Cardiac fibroblast (primary cell): ENCODE data around the gene NOL9.
A peak's percentile ranks its signal among the peaks of the same experiment; 100 is the strongest.

ENCODE experiments used
- DNase-seq, 2 donors: peaks; one replicate each; pipeline versions ENCODE4 v3.0.0 to v3.0.0-alpha.2; 2010; ENCODE audit warnings: low read depth in 2 of 2
- H3K4me3 ChIP-seq, 2 donors: replicated peaks in 1 of 2; 1 replicate in 1 of 2; 2 replicates in 1 of 2; pipeline ENCODE4 v1.5.1; 2011; ENCODE audit warnings: low read depth in 2 of 2, low read length in 2 of 2, mild to moderate bottlenecking in 2 of 2, moderate library complexity in 1 of 2
- TF ChIP-seq, protein P1 (sequence below): IDR thresholded peaks from one replicate; pipeline ENCODE4 v1.5.1; 2011; ENCODE audit warnings: low read depth, mild to moderate bottlenecking, low read length, inconsistent platforms

Gene NOL9

DNA sequence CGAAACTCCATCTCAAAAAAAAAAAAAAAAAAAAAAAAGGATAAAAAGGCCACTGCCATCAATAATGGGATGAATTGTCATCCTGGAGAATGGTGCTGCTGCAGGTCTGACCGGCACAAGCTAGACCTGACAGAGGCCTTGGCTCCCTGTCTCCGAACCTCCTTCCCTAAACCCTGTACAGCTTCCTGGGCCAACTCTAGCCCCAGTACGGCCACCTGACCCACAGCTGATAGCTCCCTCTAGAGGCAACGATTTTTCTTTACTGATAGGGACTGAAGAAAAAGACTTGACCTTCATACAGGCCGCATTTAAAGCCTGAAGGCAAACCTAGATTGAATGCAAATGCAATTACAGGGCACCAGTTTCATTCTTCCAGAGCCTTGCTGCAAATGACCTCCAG is 30.7 kb downstream of the NOL9 start:
- no peak overlapping the region for H3K4me3 ChIP-seq
- DNase-seq, result peak; percentile 58 to 68
- TF ChIP-seq, protein P1, sequence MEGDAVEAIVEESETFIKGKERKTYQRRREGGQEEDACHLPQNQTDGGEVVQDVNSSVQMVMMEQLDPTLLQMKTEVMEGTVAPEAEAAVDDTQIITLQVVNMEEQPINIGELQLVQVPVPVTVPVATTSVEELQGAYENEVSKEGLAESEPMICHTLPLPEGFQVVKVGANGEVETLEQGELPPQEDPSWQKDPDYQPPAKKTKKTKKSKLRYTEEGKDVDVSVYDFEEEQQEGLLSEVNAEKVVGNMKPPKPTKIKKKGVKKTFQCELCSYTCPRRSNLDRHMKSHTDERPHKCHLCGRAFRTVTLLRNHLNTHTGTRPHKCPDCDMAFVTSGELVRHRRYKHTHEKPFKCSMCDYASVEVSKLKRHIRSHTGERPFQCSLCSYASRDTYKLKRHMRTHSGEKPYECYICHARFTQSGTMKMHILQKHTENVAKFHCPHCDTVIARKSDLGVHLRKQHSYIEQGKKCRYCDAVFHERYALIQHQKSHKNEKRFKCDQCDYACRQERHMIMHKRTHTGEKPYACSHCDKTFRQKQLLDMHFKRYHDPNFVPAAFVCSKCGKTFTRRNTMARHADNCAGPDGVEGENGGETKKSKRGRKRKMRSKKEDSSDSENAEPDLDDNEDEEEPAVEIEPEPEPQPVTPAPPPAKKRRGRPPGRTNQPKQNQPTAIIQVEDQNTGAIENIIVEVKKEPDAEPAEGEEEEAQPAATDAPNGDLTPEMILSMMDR, result peak; percentile 56

DNA sequence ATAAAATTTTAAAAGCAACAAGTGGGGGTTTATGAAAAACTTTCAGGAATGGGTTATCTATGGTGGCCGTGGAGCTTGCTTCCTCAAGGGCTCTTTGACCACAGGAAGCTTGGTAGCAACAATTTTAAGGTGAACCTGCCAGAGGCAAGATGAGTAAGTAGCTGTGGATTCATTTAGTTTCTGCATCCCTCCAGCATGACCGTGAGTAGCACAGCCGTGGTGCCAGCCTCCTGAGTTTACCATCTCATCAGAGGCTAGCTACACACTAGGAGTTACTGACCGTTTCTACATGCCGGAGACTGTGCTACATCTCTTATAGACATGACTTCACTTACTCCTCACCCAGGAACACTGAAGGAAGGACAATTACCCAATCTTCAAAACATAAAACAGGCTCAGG is 32.8 kb downstream of the NOL9 start:
- DNase-seq, result no peak
- no peak overlapping the region for H3K4me3 ChIP-seq
- TF ChIP-seq, protein P1, result no peak

DNA sequence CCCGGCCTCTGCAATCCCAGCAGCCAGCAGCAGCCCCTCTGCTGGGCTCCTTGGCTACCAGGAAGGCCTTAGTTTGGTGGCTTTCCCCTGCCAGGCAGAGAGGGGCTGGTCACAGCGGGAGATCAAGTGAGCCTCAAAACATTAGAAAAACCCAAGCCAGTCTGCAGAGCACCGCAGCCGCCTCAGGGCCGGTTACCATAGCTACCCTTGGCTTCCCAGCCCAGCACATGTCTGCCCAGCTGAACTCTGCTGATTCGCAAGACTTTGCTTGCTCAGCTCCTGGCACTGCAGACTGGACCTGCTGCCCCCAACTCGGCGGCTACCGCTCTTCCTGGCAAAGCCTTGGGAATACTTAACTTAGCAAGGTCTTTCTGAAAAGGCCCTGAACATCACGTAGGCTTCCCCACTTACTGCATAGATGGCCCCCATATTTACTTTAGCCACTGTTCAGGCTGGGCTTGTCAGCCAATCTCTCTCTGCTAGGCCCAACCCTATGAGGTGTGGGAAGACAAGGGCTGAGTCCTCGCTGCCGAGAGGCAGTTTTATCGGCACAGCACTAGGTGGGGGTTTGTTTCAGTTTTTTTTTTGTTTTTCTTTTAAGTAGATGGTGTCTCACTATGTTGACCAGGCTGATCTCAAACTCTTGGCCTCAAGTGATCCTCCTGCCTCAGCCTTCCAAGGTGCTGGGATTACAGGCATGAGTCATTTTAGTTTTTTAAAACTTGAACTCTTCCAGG is 34.2 kb downstream of the NOL9 start:
- DNase-seq, result peak; percentile 40 to 80
- H3K4me3 ChIP-seq, result no peak overlapping the region
- TF ChIP-seq, protein P1, result no peak

DNA sequence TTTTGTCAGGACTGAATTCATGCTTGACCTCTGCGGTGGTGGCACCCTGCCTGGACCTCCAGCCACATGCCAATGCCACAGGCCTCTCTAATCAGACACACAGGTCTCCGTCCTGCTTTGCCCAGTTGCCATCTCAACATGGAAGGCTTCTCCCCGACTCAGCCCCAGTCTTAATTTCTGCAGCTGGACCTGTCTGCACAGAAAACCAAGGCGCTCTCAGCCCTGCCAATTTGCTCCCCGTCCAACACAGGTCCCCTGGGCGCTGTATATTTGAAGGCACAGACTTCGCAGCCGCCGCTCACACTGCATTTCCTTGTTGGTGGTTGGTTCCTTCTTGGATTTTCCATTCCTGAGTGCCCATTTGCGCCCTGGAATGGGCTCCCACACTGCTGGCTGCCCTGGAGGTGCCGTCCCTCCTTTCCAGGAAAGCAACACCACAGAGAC is 34.8 kb downstream of the NOL9 start:
- no peak overlapping the region for H3K4me3 ChIP-seq
- DNase-seq, result no peak
- TF ChIP-seq, protein P1, result no peak

DNA sequence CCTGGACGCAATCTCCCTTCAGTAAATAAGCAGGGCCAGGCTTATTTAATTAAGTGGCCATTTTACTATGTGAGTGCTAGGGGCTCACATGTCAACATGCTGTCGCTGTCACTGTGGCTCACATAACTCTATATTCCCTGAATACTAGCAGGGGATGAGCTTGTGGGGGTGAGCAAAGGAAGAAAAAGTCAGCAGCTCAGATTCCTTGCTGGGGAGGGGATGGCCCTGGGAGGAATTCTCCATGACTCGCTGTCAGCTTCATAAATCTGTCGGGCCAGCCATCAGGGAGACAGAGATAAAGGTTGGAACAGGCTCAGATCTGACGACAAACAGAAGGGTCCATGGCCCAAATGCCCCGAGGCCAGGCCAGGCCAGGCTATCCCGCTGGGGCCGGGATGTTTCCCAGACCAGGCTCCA is 36.9 kb downstream of the NOL9 start:
- H3K4me3 ChIP-seq, result no peak overlapping the region
- TF ChIP-seq, protein P1, result no peak
- no peak for DNase-seq

DNA sequence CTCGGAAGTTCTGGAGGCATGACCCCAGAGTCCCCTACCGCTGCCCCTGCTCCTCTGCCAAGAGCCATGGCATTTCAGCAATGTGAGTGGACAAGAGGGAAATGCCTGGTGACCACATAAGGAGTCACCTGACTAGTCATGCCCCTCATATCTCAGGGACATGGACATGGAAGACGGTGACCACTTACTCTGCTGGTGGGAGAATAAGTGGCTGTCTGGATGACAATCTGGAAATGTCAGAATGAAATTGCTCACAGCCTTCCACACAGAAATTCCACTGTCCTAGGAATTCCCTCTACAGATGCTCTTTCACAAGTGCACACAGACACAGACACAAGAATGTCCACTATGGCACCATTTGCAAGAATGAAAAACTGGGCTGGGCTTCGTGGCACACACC is 38.5 kb downstream of the NOL9 start:
- no peak overlapping the region for H3K4me3 ChIP-seq
- peak in 1 of 2 donors; percentile 37 for DNase-seq
- TF ChIP-seq, protein P1, result no peak
